ENCODE data around the gene KIF20B. TPM values are rescaled to one million over a fixed set of nuclear protein-coding genes. Genes with fewer than 3 reads are reported as not detected.
A peak's percentile ranks its signal among the peaks of the same experiment; 100 is the strongest.

The KIF20B gene, protein sequence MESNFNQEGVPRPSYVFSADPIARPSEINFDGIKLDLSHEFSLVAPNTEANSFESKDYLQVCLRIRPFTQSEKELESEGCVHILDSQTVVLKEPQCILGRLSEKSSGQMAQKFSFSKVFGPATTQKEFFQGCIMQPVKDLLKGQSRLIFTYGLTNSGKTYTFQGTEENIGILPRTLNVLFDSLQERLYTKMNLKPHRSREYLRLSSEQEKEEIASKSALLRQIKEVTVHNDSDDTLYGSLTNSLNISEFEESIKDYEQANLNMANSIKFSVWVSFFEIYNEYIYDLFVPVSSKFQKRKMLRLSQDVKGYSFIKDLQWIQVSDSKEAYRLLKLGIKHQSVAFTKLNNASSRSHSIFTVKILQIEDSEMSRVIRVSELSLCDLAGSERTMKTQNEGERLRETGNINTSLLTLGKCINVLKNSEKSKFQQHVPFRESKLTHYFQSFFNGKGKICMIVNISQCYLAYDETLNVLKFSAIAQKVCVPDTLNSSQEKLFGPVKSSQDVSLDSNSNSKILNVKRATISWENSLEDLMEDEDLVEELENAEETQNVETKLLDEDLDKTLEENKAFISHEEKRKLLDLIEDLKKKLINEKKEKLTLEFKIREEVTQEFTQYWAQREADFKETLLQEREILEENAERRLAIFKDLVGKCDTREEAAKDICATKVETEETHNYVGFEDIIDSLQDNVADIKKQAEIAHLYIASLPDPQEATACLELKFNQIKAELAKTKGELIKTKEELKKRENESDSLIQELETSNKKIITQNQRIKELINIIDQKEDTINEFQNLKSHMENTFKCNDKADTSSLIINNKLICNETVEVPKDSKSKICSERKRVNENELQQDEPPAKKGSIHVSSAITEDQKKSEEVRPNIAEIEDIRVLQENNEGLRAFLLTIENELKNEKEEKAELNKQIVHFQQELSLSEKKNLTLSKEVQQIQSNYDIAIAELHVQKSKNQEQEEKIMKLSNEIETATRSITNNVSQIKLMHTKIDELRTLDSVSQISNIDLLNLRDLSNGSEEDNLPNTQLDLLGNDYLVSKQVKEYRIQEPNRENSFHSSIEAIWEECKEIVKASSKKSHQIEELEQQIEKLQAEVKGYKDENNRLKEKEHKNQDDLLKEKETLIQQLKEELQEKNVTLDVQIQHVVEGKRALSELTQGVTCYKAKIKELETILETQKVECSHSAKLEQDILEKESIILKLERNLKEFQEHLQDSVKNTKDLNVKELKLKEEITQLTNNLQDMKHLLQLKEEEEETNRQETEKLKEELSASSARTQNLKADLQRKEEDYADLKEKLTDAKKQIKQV (N-terminal part only)
- total RNA-seq (10 to 100 TPM in 4 of 7 donors, 1 to 10 TPM in 3; 7.1 to 14.6 (median 12.1) TPM), polyA plus RNA-seq (1 to 10 TPM; 2.4 to 3.2 (median 2.6) TPM)
- long read RNA-seq, donor 1 = 0 reads
- long read RNA-seq, donor 2 = 0 reads

DNA sequence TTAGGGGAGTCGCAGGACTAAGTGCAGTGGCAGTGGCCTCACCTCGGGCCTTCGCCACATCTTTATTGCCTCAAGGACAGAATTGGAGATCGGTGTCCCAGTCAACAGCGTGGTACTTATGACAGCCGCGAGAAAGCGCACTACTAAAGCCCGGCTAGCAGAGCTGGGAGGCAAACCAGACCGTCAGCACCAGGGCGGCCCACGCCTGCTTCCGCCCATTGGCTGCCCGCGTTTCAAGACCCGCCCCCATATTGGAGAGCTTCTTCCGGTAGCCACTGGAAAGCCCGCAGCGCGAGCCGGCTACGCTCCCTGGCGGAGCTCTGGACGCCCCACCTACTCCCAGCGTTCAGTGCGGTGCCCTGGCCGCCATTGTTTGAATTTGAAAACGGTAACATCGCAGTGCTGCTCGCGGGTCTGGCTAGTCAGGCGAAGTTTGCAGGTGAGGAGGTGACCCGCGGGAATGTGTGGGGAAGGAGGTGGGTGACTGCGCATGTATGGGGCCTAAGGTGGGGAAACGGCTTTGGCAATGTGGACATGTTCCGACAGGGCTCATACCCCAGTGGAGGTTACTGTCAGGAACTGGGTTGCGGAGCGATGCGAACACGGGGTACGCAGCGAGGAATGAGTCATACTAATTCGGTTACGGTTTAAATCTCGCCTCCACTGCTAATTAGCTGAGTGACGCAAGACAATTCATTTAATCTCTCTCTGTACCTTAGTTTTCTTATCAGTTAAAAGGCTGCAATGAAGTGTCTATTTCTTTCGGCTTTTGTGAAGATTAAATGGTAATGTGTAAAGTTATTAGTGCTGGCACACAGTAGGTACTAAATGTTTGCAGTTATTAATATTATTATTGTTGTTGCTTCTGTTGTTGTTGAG is at the start of gene KIF20B:
Gene KIF20B, plus strand, starts transcription at position 349 of the 879 bp plus-strand sequence. CDS start 3,705 bp downstream, outside the sequence.
- peak within 1 kb of the TSS; percentile 57 to 89 (median 63) for H3K4me3 ChIP-seq
- no peaks in the 10 kb centered on the region for H3K36me3 ChIP-seq
- WGBS, 5 donors = 0 to 1% (median 0%) methylated on average over 30 to 48 of the region's 48 CpGs
- TF ChIP-seq POLR2A (IDR thresholded peaks at IDR 0.05) (peak; percentile 18 to 65 (median 27)), POLR2AphosphoS5 (IDR thresholded peaks at IDR 0.05) (peak; percentile 89 to 90 (median 90))
- TF ChIP-seq, protein P1, sequence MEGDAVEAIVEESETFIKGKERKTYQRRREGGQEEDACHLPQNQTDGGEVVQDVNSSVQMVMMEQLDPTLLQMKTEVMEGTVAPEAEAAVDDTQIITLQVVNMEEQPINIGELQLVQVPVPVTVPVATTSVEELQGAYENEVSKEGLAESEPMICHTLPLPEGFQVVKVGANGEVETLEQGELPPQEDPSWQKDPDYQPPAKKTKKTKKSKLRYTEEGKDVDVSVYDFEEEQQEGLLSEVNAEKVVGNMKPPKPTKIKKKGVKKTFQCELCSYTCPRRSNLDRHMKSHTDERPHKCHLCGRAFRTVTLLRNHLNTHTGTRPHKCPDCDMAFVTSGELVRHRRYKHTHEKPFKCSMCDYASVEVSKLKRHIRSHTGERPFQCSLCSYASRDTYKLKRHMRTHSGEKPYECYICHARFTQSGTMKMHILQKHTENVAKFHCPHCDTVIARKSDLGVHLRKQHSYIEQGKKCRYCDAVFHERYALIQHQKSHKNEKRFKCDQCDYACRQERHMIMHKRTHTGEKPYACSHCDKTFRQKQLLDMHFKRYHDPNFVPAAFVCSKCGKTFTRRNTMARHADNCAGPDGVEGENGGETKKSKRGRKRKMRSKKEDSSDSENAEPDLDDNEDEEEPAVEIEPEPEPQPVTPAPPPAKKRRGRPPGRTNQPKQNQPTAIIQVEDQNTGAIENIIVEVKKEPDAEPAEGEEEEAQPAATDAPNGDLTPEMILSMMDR (IDR thresholded peaks at IDR 0.05 in 8 of 11, conservative IDR thresholded peaks at IDR 0.05 in 3 of 11) = peak in 10 of 11 experiments; percentile 24 to 72 (median 57)
- H3K4me1 ChIP-seq = peaks cover 10 to 45% (median 21%) of the 10 kb centered on the region in 6 donors
- no peaks in the 10 kb centered on the region for H3K27me3 ChIP-seq (replicated peaks in 1 of 7)
- intact Hi-C loops (cut with DNase I; ENCODE audit: low total_unique reads) = no loop called here
- peak within 1 kb of the TSS; percentile 73 to 93 (median 87) for H3K27ac ChIP-seq
- DNase-seq = peak; percentile 99
- no peaks in the 10 kb centered on the region for H3K9me3 ChIP-seq

DNA sequence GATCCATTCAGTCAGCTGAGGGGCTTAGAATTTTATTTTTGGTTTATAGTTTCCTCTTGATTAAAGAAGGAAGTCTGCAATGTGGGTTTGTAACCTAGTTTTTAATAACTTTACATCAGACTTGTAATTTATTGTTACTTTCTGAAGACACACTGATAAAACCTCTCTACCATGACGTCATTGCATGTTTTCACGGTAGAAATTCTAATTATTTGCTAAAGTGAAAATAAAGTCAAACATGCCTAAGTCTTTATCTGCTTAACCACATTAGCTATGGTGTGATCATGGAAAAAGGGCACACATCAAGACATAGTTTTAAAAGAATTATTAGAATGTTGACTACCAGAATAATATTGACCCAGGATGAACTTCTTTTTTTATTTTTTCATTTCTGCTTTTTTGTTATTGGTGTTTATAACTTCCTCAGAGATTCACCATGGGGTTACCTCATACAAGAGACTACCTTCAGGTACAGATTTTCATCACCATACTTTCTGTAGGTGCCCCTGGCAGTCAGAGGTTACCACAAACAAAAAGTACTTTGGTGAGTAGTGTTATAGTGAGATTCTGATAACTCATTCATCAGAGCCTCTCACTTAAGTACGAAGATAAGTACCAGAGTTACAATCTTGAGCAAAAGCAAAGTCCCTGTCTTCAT is 49.3 kb upstream of the KIF20B start:
- H3K4me3 ChIP-seq = no peak overlapping the region
- H3K27me3 ChIP-seq (replicated peaks in 1 of 7) = no peaks in the 10 kb centered on the region
- H3K36me3 ChIP-seq = no peaks in the 10 kb centered on the region
- intact Hi-C loops (cut with DNase I; ENCODE audit: low total_unique reads) = no loop called here
- no peak for TF ChIP-seq POLR2A (IDR thresholded peaks at IDR 0.05)
- TF ChIP-seq POLR2AphosphoS5 (IDR thresholded peaks at IDR 0.05) = no peak
- TF ChIP-seq, protein P1 (IDR thresholded peaks at IDR 0.05 in 8 of 11, conservative IDR thresholded peaks at IDR 0.05 in 3 of 11) = no peak
- WGBS, 5 donors = 46 to 61% (median 49%) methylated on average over 3 of the region's 3 CpGs
- no peak overlapping the region for H3K27ac ChIP-seq
- peaks cover 0 to 10% (median 0%) of the 10 kb centered on the region in 6 donors for H3K4me1 ChIP-seq
- no peak for DNase-seq
- peaks cover 0 to 19% (median 8%) of the 10 kb centered on the region in 8 donors for H3K9me3 ChIP-seq

DNA sequence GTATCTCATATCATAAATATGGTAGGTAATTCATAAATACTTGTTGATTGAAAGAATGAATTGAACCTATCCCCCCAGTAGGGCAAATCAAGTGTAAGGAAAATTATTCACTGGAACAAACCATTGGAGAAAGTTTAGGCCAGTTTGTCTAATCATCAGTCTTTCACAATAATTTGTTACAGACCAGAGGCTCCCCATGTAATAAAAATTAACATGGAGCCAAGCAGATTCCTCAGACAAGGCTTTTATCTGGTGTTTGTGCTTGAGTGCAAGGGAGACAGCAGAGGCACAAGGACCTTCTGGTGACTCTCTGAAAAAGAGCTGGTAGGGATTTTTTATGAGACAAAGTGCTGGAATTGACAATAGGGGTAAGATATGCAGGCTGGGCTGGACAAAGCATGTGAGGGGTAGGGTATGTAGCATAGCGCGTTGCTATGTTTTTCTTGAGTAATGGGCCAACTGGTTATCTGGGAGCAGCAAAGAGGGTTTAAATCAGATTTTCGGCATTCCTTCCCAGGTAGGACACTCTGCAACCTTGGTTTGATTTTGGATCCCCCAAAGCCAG is 48.5 kb upstream of the KIF20B start:
- Histone ChIP-seq H3K9me3 (peaks cover 0 to 19% (median 8%) of the 10 kb centered on the region in 8 donors), H3K4me1 (peaks cover 0 to 10% (median 0%) of the 10 kb centered on the region in 6 donors), H3K27me3 (replicated peaks in 1 of 7) (no peaks in the 10 kb centered on the region), H3K36me3 (no peaks in the 10 kb centered on the region), H3K4me3 (no peak overlapping the region), H3K27ac (no peak overlapping the region)
- TF ChIP-seq POLR2AphosphoS5 (IDR thresholded peaks at IDR 0.05) (no peak), POLR2A (IDR thresholded peaks at IDR 0.05) (no peak)
- TF ChIP-seq, protein P1 (IDR thresholded peaks at IDR 0.05 in 8 of 11, conservative IDR thresholded peaks at IDR 0.05 in 3 of 11) = no peak
- DNase-seq = no peak
- intact Hi-C loops (cut with DNase I; ENCODE audit: low total_unique reads) = no loop called here
- WGBS, 5 donors = 93 to 99% (median 96%) methylated on average over 3 of the region's 3 CpGs

Data from spleen (tissue), 13 donors.